ENCODE results near the gene NUP98. TPM values are rescaled to one million over a fixed set of nuclear protein-coding genes. Genes with fewer than 3 reads are reported as not detected.

NUP98 gene
- polyA plus RNA-seq, 3 donors, result 19.6 to 76.2 (median 28.5) TPM

- peaks cover 61% of the 10 kb centered on the region for H3K4me1 Mint-ChIP-seq
- no peak overlapping the region for H3K9ac ChIP-seq (ENCODE audit: insufficient read depth, low read length, poor library complexity, severe bottlenecking)
- H3K79me2 ChIP-seq (ENCODE audit: insufficient read depth, low read length), result peaks cover 100% of the 10 kb centered on the region
- peaks cover 10 to 33% of the 10 kb centered on the region in 2 donors for H3K36me3 Mint-ChIP-seq
- H4K20me1 ChIP-seq (ENCODE audit: insufficient read depth, low read length), result peaks cover 69% of the 10 kb centered on the region
- intact Hi-C loops (cut with micrococcal nuclease), result loop anchor here in 1 of 2 donors (10.0 kb wide), 1 partner anchor 62 kb away; no protein-coding TSS in a partner anchor
- 90% methylated on average over 4 of the region's 8 CpGs for WGBS (ENCODE audit: insufficient coverage)
- H3K27me3 ChIP-seq (ENCODE audit: control insufficient read depth in 2 of 2, insufficient read depth in 2 of 2, low read length in 2 of 2), result no peaks in the 10 kb centered on the region
- H3K27me3 Mint-ChIP-seq (ENCODE audit: low read depth in 3 of 3), result no peaks in the 10 kb centered on the region
- H3K27ac Mint-ChIP-seq, result peak overlapping the region; percentile 73 to 94 (median 91)
- H3K4me3 Mint-ChIP-seq, result peak overlapping the region in 1 of 2 donors; percentile 76
- H3K36me3 ChIP-seq (replicated peaks in 1 of 2; ENCODE audit: control insufficient read depth in 1 of 2, insufficient read depth in 2 of 2, low read length in 2 of 2), result peaks cover 6 to 25% of the 10 kb centered on the region in 2 donors
- H3K4me2 ChIP-seq (replicated peaks; ENCODE audit: extremely low read depth, low read length, poor library complexity, severe bottlenecking), result no peak overlapping the region
- no peaks in the 10 kb centered on the region for H3K9me3 ChIP-seq (replicated peaks in 1 of 2; ENCODE audit: control insufficient read depth in 1 of 2, insufficient read depth in 1 of 2, low read length in 2 of 2)
- peak overlapping the region; percentile 35 to 61 for H3K27ac ChIP-seq (ENCODE audit: low read depth in 1 of 2, low read length in 2 of 2)
- H3K4me3 ChIP-seq (replicated peaks in 1 of 3; ENCODE audit: low read depth in 2 of 3, low read length in 3 of 3), result no peak overlapping the region
- H2AFZ ChIP-seq (ENCODE audit: insufficient read depth, low read depth, low read length, poor library complexity, severe bottlenecking), result no peak overlapping the region
- DNase-seq, result no peak
- H3K4me1 ChIP-seq (ENCODE audit: control insufficient read depth in 1 of 2, insufficient read depth in 2 of 2, low read length in 2 of 2), result peaks cover 44 to 66% of the 10 kb centered on the region in 2 donors
- H3K9me3 Mint-ChIP-seq, result no peaks in the 10 kb centered on the region
- no peak for TF ChIP-seq CTCF (IDR thresholded peaks at IDR 0.05)
Measured at GRCh38 chr11:3786781-3787428, 10.4 kb downstream of the NUP98 start.

DNA sequence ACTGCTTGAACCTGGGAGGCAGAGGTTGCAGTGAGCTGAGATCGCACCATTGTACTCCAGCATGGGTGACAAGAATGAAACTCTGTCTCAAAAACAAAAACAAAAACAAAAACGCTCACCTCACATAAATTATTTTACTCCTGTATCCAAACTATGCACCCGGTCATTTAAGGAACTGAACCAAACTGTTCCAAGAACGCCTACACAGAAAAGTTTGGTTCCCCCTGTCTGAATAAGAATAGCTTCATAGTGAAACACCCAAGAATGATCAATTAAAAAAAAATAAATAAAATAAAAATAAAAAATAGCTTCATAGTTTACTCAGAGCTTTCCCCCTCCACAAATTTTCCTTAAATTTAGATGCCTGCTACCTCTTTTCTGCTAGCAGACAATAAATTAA is 13.7 kb downstream of the NUP98 start:
- no peak overlapping the region for H3K9ac ChIP-seq (ENCODE audit: insufficient read depth, low read length, poor library complexity, severe bottlenecking)
- no peak overlapping the region for H3K4me2 ChIP-seq (replicated peaks; ENCODE audit: extremely low read depth, low read length, poor library complexity, severe bottlenecking)
- no peak overlapping the region for H3K4me3 Mint-ChIP-seq
- DNase-seq, result no peak
- peaks cover 61% of the 10 kb centered on the region for H4K20me1 ChIP-seq (ENCODE audit: insufficient read depth, low read length)
- no peaks in the 10 kb centered on the region for H3K27me3 ChIP-seq (ENCODE audit: control insufficient read depth in 2 of 2, insufficient read depth in 2 of 2, low read length in 2 of 2)
- peaks cover 96% of the 10 kb centered on the region for H3K79me2 ChIP-seq (ENCODE audit: insufficient read depth, low read length)
- TF ChIP-seq CTCF (IDR thresholded peaks at IDR 0.05), result no peak
- H3K4me1 Mint-ChIP-seq, result peaks cover 60% of the 10 kb centered on the region
- peaks cover 20 to 33% of the 10 kb centered on the region in 2 donors for H3K36me3 ChIP-seq (replicated peaks in 1 of 2; ENCODE audit: control insufficient read depth in 1 of 2, insufficient read depth in 2 of 2, low read length in 2 of 2)
- H3K27me3 Mint-ChIP-seq (ENCODE audit: low read depth in 3 of 3), result no peaks in the 10 kb centered on the region
- H3K4me1 ChIP-seq (ENCODE audit: control insufficient read depth in 1 of 2, insufficient read depth in 2 of 2, low read length in 2 of 2), result peaks cover 52 to 66% of the 10 kb centered on the region in 2 donors
- H3K4me3 ChIP-seq (replicated peaks in 1 of 3; ENCODE audit: low read depth in 2 of 3, low read length in 3 of 3), result no peak overlapping the region
- no peak overlapping the region for H2AFZ ChIP-seq (ENCODE audit: insufficient read depth, low read depth, low read length, poor library complexity, severe bottlenecking)
- WGBS (ENCODE audit: insufficient coverage), result 60% methylated on average over 2 of the region's 4 CpGs
- intact Hi-C loops (cut with micrococcal nuclease), result loop anchor here in 1 of 2 donors (10.0 kb wide), 1 partner anchor 59 kb away; no protein-coding TSS in a partner anchor
- H3K9me3 Mint-ChIP-seq, result no peaks in the 10 kb centered on the region
- peak overlapping the region in 1 of 2 donors; percentile 88 for H3K27ac ChIP-seq (ENCODE audit: low read depth in 1 of 2, low read length in 2 of 2)
- peaks cover 24 to 43% of the 10 kb centered on the region in 2 donors for H3K36me3 Mint-ChIP-seq
- H3K9me3 ChIP-seq (replicated peaks in 1 of 2; ENCODE audit: control insufficient read depth in 1 of 2, insufficient read depth in 1 of 2, low read length in 2 of 2), result no peaks in the 10 kb centered on the region
- peak overlapping the region in 6 of 7 donors; percentile 19 to 92 (median 80) for H3K27ac Mint-ChIP-seq

Measured in CD14-positive monocyte (primary cell).